AG09309 (cell line): ENCODE measurements around the gene GPHN.

ENCODE experiments used
- DNase-seq: peaks from one replicate; pipeline ENCODE4 v3.0.0-alpha.2; 2010; ENCODE audit warnings: low read depth
- H3K4me3 ChIP-seq: 2 replicates; pipeline ENCODE4 v1.5.1; 2011; ENCODE audit warnings: mild to moderate bottlenecking, low read depth, low read length, moderate library complexity; ENCODE audit not compliant: control insufficient read depth
- TF ChIP-seq, protein P1 (sequence below): IDR thresholded peaks from 2 replicates; pipeline ENCODE4 v1.5.1; 2011; ENCODE audit warnings: mild to moderate bottlenecking, low read depth, low read length, inconsistent platforms; ENCODE audit not compliant: insufficient read depth, control insufficient read depth; ENCODE audit errors: missing control alignments

Gene GPHN

DNA sequence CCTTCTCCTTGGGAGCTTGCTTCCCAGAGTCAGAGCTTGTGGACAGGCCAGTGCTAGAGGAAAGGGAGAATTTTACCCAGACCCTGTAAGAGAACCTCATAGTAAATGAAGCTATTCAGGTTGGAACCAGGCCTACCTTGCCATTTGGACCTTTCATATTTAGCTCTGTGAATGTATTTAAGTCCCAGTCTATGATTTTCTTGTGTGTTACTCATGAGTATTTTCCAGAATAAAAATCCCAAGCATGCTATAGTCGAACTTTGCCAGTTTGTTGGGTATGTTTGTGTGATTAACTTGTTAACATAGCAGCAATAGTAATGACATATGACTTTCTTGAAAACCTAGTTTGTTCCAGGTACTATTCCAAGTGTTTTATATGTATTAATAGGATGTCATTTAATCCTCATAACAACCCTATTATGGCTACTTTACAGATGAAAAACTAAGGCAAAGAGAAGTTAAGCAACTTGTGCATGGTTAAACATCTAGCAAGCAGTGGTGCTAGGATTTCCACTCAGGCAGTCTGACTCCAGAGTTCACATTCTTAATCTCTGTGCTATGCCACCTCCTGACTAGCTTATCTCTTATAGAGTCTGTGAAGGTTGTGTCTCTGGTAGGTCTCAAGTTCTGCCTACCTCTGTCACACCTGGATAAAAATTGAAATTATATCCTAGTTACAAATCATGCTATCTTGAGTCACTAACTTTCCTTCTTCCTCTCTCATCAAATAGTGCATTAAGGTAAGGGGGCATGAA, 633.4 kb downstream of the GPHN start:
- TF ChIP-seq, protein P1, sequence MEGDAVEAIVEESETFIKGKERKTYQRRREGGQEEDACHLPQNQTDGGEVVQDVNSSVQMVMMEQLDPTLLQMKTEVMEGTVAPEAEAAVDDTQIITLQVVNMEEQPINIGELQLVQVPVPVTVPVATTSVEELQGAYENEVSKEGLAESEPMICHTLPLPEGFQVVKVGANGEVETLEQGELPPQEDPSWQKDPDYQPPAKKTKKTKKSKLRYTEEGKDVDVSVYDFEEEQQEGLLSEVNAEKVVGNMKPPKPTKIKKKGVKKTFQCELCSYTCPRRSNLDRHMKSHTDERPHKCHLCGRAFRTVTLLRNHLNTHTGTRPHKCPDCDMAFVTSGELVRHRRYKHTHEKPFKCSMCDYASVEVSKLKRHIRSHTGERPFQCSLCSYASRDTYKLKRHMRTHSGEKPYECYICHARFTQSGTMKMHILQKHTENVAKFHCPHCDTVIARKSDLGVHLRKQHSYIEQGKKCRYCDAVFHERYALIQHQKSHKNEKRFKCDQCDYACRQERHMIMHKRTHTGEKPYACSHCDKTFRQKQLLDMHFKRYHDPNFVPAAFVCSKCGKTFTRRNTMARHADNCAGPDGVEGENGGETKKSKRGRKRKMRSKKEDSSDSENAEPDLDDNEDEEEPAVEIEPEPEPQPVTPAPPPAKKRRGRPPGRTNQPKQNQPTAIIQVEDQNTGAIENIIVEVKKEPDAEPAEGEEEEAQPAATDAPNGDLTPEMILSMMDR, result no peak
- no peak for DNase-seq
- H3K4me3 ChIP-seq, result no peak overlapping the region

DNA sequence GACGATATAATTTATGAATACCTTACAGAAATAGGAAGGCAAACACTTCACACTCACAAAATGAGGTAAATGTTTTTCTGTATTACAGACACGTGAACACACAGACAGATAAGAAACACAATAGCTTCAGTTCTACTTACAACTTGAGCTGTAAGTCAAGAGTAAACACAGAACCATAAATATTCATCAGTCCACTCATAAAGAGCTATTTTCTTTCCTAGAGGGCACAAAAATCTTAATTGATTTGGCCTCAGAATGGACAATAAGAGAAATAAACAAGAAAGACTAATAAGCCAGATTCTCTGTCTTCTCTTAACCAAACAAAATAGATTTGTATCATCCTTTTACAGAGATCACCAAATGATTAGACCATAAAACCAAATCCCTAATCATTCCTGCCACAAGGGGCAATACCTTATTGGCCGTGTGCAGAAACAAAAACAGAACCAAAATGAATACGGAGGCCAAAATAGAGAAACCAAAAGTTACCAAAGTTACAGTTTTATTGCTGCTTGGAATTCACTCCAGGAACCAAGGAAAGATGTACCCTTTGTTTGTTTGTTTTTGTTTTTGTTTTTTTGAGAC, 643.2 kb downstream of the GPHN start:
- TF ChIP-seq, protein P1, result peak; percentile 51
- no peak for DNase-seq
- H3K4me3 ChIP-seq, result no peak overlapping the region

DNA sequence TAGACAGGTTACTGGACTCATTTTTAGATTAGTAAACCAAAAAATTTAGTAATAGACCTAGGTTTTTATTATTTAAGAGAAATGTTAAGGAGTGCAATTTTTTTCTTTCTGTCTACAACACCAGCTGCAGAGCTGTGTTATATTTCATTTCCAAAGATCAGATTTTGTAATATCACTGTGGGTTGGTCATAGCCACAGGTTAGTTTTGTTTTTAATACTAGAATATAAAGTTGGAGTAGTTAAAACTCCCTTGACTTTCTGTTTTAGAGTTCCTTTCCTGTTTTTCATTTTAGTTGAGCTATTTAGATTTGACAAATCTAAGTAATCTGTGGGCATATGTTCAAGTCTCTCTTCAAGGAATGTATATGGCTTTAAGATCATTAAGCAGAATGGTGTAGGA, 650.6 kb downstream of the GPHN start:
- H3K4me3 ChIP-seq, result no peak overlapping the region
- no peak for DNase-seq
- TF ChIP-seq, protein P1, result no peak

DNA sequence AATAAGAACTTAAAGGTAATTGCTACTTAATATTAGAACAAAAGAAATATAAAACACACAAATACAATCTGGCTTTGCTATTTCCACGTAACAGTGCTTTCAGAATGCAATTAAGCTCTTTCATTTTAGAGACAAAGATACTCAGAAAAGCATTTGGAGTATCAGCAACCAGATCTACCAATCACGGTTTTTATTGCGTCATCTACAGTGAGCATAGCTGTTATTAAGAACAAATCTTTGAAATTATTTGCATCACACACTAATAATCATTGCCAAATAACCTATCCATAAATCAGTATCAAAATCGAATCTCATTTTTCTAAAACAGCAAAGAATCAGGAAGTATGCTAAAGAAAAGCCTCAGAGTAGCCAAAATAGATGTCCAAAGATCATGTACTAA, 654.4 kb downstream of the GPHN start:
- H3K4me3 ChIP-seq, result no peak overlapping the region
- no peak for DNase-seq
- TF ChIP-seq, protein P1, result no peak

DNA sequence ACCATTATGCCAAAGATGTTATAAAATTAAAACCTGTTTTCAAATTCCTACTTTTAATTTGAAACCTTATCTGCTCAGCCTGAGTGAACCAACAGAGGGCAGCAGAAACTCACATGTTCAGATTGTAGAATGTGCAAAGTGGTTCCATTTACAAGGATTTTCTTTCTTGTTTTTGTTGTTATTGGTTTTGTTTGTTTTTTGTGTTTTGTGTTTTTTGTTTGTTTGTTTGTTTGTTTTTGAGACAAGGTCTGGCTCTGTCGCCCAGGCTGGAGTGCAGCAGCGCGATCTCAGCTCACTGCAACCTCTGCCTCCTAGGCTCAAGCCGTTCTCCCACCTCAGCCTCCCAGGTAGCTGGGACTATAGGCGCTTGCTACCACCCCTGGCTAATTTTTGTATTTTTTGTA, 658.5 kb downstream of the GPHN start:
- DNase-seq, result no peak
- no peak overlapping the region for H3K4me3 ChIP-seq
- TF ChIP-seq, protein P1, result peak; percentile 82

DNA sequence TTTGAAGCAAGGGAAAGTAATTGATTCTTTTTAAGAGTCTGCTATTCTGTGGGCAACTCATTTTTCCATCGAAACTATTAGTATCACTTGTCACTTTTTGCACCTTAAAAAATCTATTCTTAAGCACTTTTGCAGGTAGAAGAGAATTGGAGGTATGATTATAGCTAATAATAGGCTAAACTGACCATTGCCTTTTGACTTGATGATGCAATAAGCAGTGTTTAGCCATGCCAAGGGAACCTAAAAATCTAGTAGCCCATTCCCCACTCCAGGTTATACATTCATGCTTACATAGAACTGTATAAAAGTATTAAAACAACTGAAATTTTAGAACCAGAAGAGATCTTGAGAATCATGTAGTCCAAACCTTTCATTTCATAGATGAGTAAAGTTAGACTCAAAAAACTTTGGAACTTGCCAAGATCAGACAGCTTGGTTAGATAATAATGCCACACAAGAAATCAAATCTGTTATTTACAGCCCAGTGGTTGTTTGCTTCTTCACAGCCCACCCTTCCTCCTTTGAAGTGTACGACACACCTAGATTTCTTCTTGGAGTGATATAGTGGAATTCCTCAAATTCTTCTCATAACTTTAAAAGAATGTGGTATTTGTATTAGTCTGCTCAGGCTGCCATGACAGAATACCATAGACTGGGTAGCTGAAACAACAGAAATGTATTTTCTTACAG, 659.6 kb downstream of the GPHN start:
- no peak overlapping the region for H3K4me3 ChIP-seq
- no peak for DNase-seq
- TF ChIP-seq, protein P1, result no peak
